Stomach (tissue), 9 donors: Measurements from ENCODE around the gene BTBD10. TPM values are rescaled to one million over a fixed set of nuclear protein-coding genes. Genes with fewer than 3 reads are reported as not detected.
"Not testable (repeated sequence)": the region's sequence is repeated elsewhere in the genome, so short reads cannot be mapped to it uniquely, and the experiment has no call there.

ENCODE experiments used
- DNase-seq, 2 donors: peaks; one replicate each; pipeline versions ENCODE4 v3.0.0 to v3.0.0-alpha.2; 2013 to 2019
- H3K27ac ChIP-seq, 5 donors: fragments of 200-600 bp in 4 of 5; sonication (generic) in 4 of 5; one replicate each; pipeline ENCODE4 v1.5.1; 2013 to 2019; ENCODE audit warnings: mild to moderate bottlenecking in 1 of 5, moderate library complexity in 1 of 5
- H3K27me3 ChIP-seq, 3 donors: fragments of 200-600 bp; sonication (generic); one replicate each; pipeline ENCODE4 v1.5.1; 2017 to 2019; ENCODE audit warnings: mixed run types in 1 of 3
- H3K36me3 ChIP-seq, 4 donors: fragments of 200-600 bp; sonication (generic); 1 replicate in 3 of 4; 2 replicates in 1 of 4; pipeline ENCODE4 v1.5.1; 2016 to 2019
- H3K4me1 ChIP-seq, 4 donors: fragments of 200-600 bp; sonication (generic); one replicate each; pipeline ENCODE4 v1.5.1; 2016 to 2019
- H3K4me3 ChIP-seq, 4 donors: fragments of 200-600 bp; sonication (generic) in 3 of 4; one replicate each; pipeline ENCODE4 v1.5.1; 2016 to 2019; ENCODE audit warnings: mild to moderate bottlenecking in 1 of 4
- H3K9me3 ChIP-seq, 4 donors: fragments of 200-600 bp; sonication (generic); one replicate each; pipeline ENCODE4 v1.5.1; 2016 to 2019
- EP300 ChIP-seq: sonication (generic); formaldehyde crosslinking; IDR thresholded peaks from one replicate; pipeline ENCODE4 v1.6.1; 2017; ENCODE audit warnings: antibody characterized with exemption
- POLR2A ChIP-seq, 4 donors: fragments of 450-650 bp; IDR thresholded peaks; one replicate each; pipeline ENCODE4 v1.6.1; 2016; ENCODE audit warnings: antibody characterized with exemption in 4 of 4, control low read depth in 2 of 4, mild to moderate bottlenecking in 1 of 4, moderate library complexity in 1 of 4
- POLR2AphosphoS5 ChIP-seq, 3 donors: sonication (generic); formaldehyde crosslinking; IDR thresholded peaks; one replicate each; pipeline ENCODE4 v1.6.1; 2016; ENCODE audit warnings: antibody characterized with exemption in 3 of 3
- WGBS, 5 donors: extraction: QIAGEN DNeasy Blood & Tissue Kit in 3 of 5; methylation state at CpG; one replicate each; pipeline versions ENCODE4 v1.1.5 to v1.1.7; 2013 to 2018; 5-methylcytosine and 5-hydroxymethylcytosine counted together
- intact Hi-C: fragments of 100-400 bp; cut with DNase I; formaldehyde crosslinking; loops from one replicate; pipeline ENCODE4 v1.15.1; 2023; ENCODE audit warnings: low total_unique reads
- polyA plus RNA-seq, 3 donors: library from polyadenylated mRNA; stranded (reverse); fragments of 200-250 nt; gene quantifications; one replicate each; pipeline ENCODE4 v1.2.3, GENCODE V29; 2013
- total RNA-seq, 5 donors: library from RNA; depleted of rRNA; stranded (reverse); fragments of >200 nt; gene quantifications; one replicate each; pipeline versions ENCODE4 v1.1.0 to v1.2.3, GENCODE V29; 2014 to 2016
- TF ChIP-seq, protein P1 (sequence below), 7 experiments: fragments of 450-650 bp in 4 of 7; fragments of 200-600 bp in 3 of 7; sonication (generic) in 3 of 7; IDR thresholded peaks; one replicate each; pipeline ENCODE4 v1.5.1; 2016 to 2019; ENCODE audit warnings: antibody characterized with exemption in 7 of 7, control low read depth in 2 of 7, mild to moderate bottlenecking in 1 of 7
- donor health status: healthy with polysubstance abuse.
- donor health status: Bipolar disorder and iron deficiency.
- donor health status: healthy.

Gene BTBD10
- total and polyA plus RNA-seq, 8 donors, result 2.0 to 111 (median 29.3) TPM

DNA sequence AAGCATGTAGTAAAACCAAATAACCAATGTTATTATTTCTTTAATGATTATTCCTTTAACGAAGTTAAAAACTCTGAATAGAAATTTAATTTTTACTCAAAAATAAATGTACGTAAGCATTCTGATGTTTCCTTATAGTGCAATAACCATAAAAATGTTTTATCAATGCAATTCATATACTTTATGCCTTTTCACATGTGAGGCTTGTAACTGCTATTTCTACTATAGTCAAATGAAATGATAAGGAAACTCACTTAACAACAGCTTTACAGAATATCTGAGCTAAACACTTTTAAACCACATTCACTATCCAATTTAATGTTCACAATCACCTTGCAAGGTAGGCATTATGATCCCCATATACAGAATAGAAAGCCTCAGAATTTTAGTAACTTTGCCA lies 17.4 kb downstream of the BTBD10 start:
- TF ChIP-seq, protein P1, sequence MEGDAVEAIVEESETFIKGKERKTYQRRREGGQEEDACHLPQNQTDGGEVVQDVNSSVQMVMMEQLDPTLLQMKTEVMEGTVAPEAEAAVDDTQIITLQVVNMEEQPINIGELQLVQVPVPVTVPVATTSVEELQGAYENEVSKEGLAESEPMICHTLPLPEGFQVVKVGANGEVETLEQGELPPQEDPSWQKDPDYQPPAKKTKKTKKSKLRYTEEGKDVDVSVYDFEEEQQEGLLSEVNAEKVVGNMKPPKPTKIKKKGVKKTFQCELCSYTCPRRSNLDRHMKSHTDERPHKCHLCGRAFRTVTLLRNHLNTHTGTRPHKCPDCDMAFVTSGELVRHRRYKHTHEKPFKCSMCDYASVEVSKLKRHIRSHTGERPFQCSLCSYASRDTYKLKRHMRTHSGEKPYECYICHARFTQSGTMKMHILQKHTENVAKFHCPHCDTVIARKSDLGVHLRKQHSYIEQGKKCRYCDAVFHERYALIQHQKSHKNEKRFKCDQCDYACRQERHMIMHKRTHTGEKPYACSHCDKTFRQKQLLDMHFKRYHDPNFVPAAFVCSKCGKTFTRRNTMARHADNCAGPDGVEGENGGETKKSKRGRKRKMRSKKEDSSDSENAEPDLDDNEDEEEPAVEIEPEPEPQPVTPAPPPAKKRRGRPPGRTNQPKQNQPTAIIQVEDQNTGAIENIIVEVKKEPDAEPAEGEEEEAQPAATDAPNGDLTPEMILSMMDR (IDR thresholded peaks at IDR 0.05), result no peak
- TF ChIP-seq EP300, result no peak
- intact Hi-C loops, result no loop called here
- 93 to 99% (median 96%) methylated on average over 2 of the region's 2 CpGs for WGBS, 5 donors
- Histone ChIP-seq H3K27me3 (no peaks in the 10 kb centered on the region), H3K27ac (no peak overlapping the region), H3K9me3 (no peaks in the 10 kb centered on the region), H3K4me1 (peaks cover 0 to 46% (median 20%) of the 10 kb centered on the region in 4 donors), H3K4me3 (no peak overlapping the region), H3K36me3 (no peaks in the 10 kb centered on the region)
- DNase-seq, result no peak

GRCh38 chr11:13440100-13440855 lies 22.7 kb downstream of the BTBD10 start:
- 24 to 36% (median 28%) methylated on average over 8 of the region's 8 CpGs for WGBS, 5 donors
- H3K36me3 ChIP-seq, result no peaks in the 10 kb centered on the region
- TF ChIP-seq, protein P1 (IDR thresholded peaks at IDR 0.05), result no peak
- TF ChIP-seq EP300, result no peak
- no peak for TF ChIP-seq POLR2A (IDR thresholded peaks at IDR 0.05)
- peak in 2 of 3 donors; percentile 26 to 34 for TF ChIP-seq POLR2AphosphoS5 (IDR thresholded peaks at IDR 0.05)
- peak overlapping the region in 4 of 5 donors; percentile 21 to 60 (median 33) for H3K27ac ChIP-seq
- no peaks in the 10 kb centered on the region for H3K9me3 ChIP-seq
- DNase-seq, result peak in 1 of 2 donors; percentile 62
- H3K4me1 ChIP-seq, result peaks cover 0 to 23% (median 7%) of the 10 kb centered on the region in 4 donors
- intact Hi-C loops, result no loop called here
- H3K4me3 ChIP-seq, result peak overlapping the region in 3 of 4 donors; percentile 11 to 24 (median 23)
- no peaks in the 10 kb centered on the region for H3K27me3 ChIP-seq

GRCh38 chr11:13438291-13438690 lies 24.7 kb downstream of the BTBD10 start:
- no peak overlapping the region for H3K27ac ChIP-seq
- 87 to 100% (median 96%) methylated on average over 1 of the region's 1 CpG for WGBS, 5 donors
- no peaks in the 10 kb centered on the region for H3K36me3 ChIP-seq
- TF ChIP-seq, protein P1 (IDR thresholded peaks at IDR 0.05), result no peak
- TF ChIP-seq POLR2A (IDR thresholded peaks at IDR 0.05) (no peak), EP300 (no peak), POLR2AphosphoS5 (IDR thresholded peaks at IDR 0.05) (no peak)
- intact Hi-C loops, result no loop called here
- no peaks in the 10 kb centered on the region for H3K9me3 ChIP-seq
- H3K4me3 ChIP-seq, result no peak overlapping the region
- H3K27me3 ChIP-seq, result no peaks in the 10 kb centered on the region
- peaks cover 0 to 15% (median 8%) of the 10 kb centered on the region in 4 donors for H3K4me1 ChIP-seq
- no peak for DNase-seq

DNA sequence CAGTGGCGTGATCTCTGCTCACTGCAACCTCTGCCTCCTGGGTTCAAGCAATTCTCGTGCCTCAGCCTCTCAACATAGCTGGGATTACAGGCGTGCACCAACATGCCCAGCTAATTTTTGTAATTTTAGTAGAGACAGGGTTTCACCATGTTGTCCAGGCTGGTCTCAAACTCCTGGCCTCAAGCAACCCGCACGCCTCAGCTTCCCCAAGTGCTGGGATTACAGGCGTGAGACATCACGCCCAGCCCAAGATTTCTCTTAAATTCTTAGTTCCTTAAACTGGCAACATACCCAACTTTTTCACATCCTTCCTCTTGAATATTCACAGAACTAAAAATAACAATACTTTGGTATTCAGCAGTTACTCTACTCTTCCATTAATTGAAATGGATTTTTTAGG lies 26.2 kb downstream of the BTBD10 start:
- H3K36me3 ChIP-seq, DNase-seq, intact Hi-C loops, H3K4me3 ChIP-seq, H3K27me3 ChIP-seq, H3K27ac ChIP-seq, H3K9me3 ChIP-seq: not testable (repeated sequence)
- peaks cover 0 to 15% (median 8%) of the 10 kb centered on the region in 4 donors for H3K4me1 ChIP-seq
- 88 to 98% (median 97%) methylated on average over 7 of the region's 7 CpGs for WGBS, 5 donors
